ENCODE results near the gene GRHPR. TPM values are rescaled to one million over a fixed set of nuclear protein-coding genes. Genes with fewer than 3 reads are reported as not detected.
A peak's percentile ranks its signal among the peaks of the same experiment; 100 is the strongest.
"Not testable (repeated sequence)": the region's sequence is repeated elsewhere in the genome, so short reads cannot be mapped to it uniquely, and the experiment has no call there.

The GRHPR gene
- total RNA-seq, 1 donor from 2014 or later = 91.6 TPM

- no peak for FAIRE-seq
- peak overlapping the region; percentile 15 for H3K4me3 ChIP-seq (ENCODE audit: low read depth, low read length)
- no peaks in the 10 kb centered on the region for H3K36me3 ChIP-seq (ENCODE audit: control insufficient read depth, insufficient read depth, low read length)
- H3K27me3 ChIP-seq (ENCODE audit: control insufficient read depth, insufficient read depth, low read length) = no peaks in the 10 kb centered on the region
- DNase-seq (ENCODE audit: low read depth) = peak; percentile 94
- TF ChIP-seq CTCF (IDR thresholded peaks at IDR 0.05; ENCODE audit: insufficient read depth, low read length, severe bottlenecking) = no peak
Observed at GRCh38 chr9:37471942-37472684, 49.6 kb downstream of the GRHPR start.

GRCh38 chr9:37473982-37474381 lies 51.5 kb downstream of the GRHPR start:
- not testable (repeated sequence) for H3K36me3 ChIP-seq (ENCODE audit: control insufficient read depth, insufficient read depth, low read length); H3K27me3 ChIP-seq (ENCODE audit: control insufficient read depth, insufficient read depth, low read length); H3K4me3 ChIP-seq (ENCODE audit: low read depth, low read length); DNase-seq (ENCODE audit: low read depth); FAIRE-seq

GRCh38 chr9:37474438-37474837 lies 51.9 kb downstream of the GRHPR start:
- FAIRE-seq = no peak
- no peak for TF ChIP-seq CTCF (IDR thresholded peaks at IDR 0.05; ENCODE audit: insufficient read depth, low read length, severe bottlenecking)
- Histone ChIP-seq H3K27me3 (ENCODE audit: control insufficient read depth, insufficient read depth, low read length) (no peaks in the 10 kb centered on the region), H3K36me3 (ENCODE audit: control insufficient read depth, insufficient read depth, low read length) (no peaks in the 10 kb centered on the region), H3K4me3 (ENCODE audit: low read depth, low read length) (no peak overlapping the region)
- no peak for DNase-seq (ENCODE audit: low read depth)

GRCh38 chr9:37476930-37477329 lies 54.4 kb downstream of the GRHPR start:
- TF ChIP-seq CTCF (IDR thresholded peaks at IDR 0.05; ENCODE audit: insufficient read depth, low read length, severe bottlenecking) = no peak
- Histone ChIP-seq H3K4me3 (ENCODE audit: low read depth, low read length) (no peak overlapping the region), H3K27me3 (ENCODE audit: control insufficient read depth, insufficient read depth, low read length) (no peaks in the 10 kb centered on the region), H3K36me3 (ENCODE audit: control insufficient read depth, insufficient read depth, low read length) (no peaks in the 10 kb centered on the region)
- DNase-seq (ENCODE audit: low read depth) = no peak
- FAIRE-seq = no peak

- not testable (repeated sequence) for FAIRE-seq; DNase-seq (ENCODE audit: low read depth); H3K4me3 ChIP-seq (ENCODE audit: low read depth, low read length); H3K36me3 ChIP-seq (ENCODE audit: control insufficient read depth, insufficient read depth, low read length); H3K27me3 ChIP-seq (ENCODE audit: control insufficient read depth, insufficient read depth, low read length)
Observed at GRCh38 chr9:37477443-37477842, 54.9 kb downstream of the GRHPR start.

- not testable (repeated sequence) for DNase-seq (ENCODE audit: low read depth); H3K36me3 ChIP-seq (ENCODE audit: control insufficient read depth, insufficient read depth, low read length); H3K4me3 ChIP-seq (ENCODE audit: low read depth, low read length); FAIRE-seq; H3K27me3 ChIP-seq (ENCODE audit: control insufficient read depth, insufficient read depth, low read length)
Observed at GRCh38 chr9:37477987-37478619, 55.6 kb downstream of the GRHPR start.

- DNase-seq (ENCODE audit: low read depth) (no peak), FAIRE-seq (no peak)
- TF ChIP-seq CTCF (IDR thresholded peaks at IDR 0.05; ENCODE audit: insufficient read depth, low read length, severe bottlenecking) = no peak
- no peaks in the 10 kb centered on the region for H3K36me3 ChIP-seq (ENCODE audit: control insufficient read depth, insufficient read depth, low read length)
- H3K27me3 ChIP-seq (ENCODE audit: control insufficient read depth, insufficient read depth, low read length) = no peaks in the 10 kb centered on the region
- no peak overlapping the region for H3K4me3 ChIP-seq (ENCODE audit: low read depth, low read length)
Observed at GRCh38 chr9:37480759-37481158, 58.3 kb downstream of the GRHPR start.

Data from bronchial epithelial cell (primary cell).